ENCODE data around the gene BAG2. TPM values are rescaled to one million over a fixed set of nuclear protein-coding genes. Genes with fewer than 3 reads are reported as not detected.

BAG2 gene
- total RNA-seq, 2 donors from 2014 or later, result 12.3 to 16.4 TPM

DNA sequence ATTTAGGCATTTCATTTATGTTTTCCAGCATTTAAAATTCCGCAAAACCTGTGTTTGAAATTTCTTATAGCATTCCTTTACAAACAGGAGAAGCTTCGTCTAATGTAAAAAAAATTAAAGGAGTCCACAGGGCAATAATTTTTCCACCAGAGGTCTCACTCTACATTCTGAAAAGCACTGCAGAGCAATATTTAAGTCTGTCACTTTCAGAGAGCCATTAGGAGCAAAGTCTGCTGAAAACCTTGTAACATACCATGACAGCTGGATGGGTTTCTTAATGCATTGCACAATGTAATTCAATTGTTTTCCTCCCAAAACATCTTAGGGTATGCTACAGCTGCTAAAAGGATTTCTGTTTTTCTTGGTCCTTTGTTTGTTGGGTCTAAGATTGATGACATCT is 18.0 kb downstream of the BAG2 start:
- no peaks in the 10 kb centered on the region for H3K4me1 ChIP-seq
- TF ChIP-seq, protein P1, sequence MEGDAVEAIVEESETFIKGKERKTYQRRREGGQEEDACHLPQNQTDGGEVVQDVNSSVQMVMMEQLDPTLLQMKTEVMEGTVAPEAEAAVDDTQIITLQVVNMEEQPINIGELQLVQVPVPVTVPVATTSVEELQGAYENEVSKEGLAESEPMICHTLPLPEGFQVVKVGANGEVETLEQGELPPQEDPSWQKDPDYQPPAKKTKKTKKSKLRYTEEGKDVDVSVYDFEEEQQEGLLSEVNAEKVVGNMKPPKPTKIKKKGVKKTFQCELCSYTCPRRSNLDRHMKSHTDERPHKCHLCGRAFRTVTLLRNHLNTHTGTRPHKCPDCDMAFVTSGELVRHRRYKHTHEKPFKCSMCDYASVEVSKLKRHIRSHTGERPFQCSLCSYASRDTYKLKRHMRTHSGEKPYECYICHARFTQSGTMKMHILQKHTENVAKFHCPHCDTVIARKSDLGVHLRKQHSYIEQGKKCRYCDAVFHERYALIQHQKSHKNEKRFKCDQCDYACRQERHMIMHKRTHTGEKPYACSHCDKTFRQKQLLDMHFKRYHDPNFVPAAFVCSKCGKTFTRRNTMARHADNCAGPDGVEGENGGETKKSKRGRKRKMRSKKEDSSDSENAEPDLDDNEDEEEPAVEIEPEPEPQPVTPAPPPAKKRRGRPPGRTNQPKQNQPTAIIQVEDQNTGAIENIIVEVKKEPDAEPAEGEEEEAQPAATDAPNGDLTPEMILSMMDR (IDR thresholded peaks at IDR 0.05), result peak in 1 of 2 donors; percentile 53
- no peaks in the 10 kb centered on the region for H3K9me3 ChIP-seq
- no peaks in the 10 kb centered on the region for H3K27me3 ChIP-seq
- DNase-seq (ENCODE audit: low spot score), result no peak
- H3K4me3 ChIP-seq, result no peak overlapping the region
- no peak overlapping the region for H3K27ac ChIP-seq
- H3K36me3 ChIP-seq, result peaks cover 4% of the 10 kb centered on the region

DNA sequence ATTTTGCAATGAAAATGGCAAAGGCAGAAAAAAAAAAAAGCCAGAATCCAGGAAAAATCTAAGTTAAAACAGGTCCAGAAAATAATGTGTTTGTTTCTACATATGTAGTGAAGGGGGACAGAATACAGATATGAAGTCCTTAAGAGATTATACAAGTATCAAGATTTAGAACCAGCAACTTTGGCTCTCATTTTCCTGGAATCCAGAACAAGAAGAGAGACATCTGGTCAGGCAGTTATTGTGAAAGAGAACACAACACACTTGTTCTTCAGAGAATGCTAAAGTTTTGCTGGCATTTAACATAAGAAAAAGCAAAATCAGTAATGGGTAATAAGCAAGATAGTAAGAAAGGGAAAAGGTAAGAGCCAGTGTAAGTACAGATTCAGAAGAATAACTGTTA is 21.1 kb downstream of the BAG2 start:
- H3K27ac ChIP-seq, result peak overlapping the region in 1 of 2 donors; percentile 3
- H3K4me1 ChIP-seq, result no peaks in the 10 kb centered on the region
- no peak for DNase-seq (ENCODE audit: low spot score)
- H3K4me3 ChIP-seq, result no peak overlapping the region
- H3K27me3 ChIP-seq, result no peaks in the 10 kb centered on the region
- TF ChIP-seq, protein P1 (IDR thresholded peaks at IDR 0.05), result no peak
- peaks cover 4% of the 10 kb centered on the region for H3K36me3 ChIP-seq
- no peaks in the 10 kb centered on the region for H3K9me3 ChIP-seq

DNA sequence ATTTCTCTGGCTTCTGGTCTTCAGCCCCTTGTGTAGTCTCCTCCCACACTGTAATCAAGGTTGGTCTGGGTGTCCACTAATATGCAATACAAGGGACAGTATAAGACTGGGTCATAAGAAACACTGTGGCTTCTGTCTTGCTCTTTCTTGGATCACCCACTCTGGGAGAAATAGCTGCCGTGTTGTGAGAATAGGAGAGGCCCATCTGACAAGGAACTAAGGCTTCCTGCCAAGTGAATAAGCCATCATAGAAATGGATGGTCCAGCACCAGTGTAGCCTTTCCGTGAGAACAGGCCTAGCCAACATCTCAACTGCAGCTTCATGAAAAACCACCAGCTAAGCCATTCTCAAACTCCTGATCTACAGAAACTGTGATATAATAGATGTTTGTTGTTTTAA is 23.3 kb downstream of the BAG2 start:
- Histone ChIP-seq H3K27me3 (no peaks in the 10 kb centered on the region), H3K27ac (no peak overlapping the region), H3K9me3 (no peaks in the 10 kb centered on the region), H3K4me3 (no peak overlapping the region), H3K4me1 (peaks cover 0 to 6% of the 10 kb centered on the region in 2 donors), H3K36me3 (no peaks in the 10 kb centered on the region)
- TF ChIP-seq, protein P1 (IDR thresholded peaks at IDR 0.05), result no peak
- DNase-seq (ENCODE audit: low spot score), result no peak

DNA sequence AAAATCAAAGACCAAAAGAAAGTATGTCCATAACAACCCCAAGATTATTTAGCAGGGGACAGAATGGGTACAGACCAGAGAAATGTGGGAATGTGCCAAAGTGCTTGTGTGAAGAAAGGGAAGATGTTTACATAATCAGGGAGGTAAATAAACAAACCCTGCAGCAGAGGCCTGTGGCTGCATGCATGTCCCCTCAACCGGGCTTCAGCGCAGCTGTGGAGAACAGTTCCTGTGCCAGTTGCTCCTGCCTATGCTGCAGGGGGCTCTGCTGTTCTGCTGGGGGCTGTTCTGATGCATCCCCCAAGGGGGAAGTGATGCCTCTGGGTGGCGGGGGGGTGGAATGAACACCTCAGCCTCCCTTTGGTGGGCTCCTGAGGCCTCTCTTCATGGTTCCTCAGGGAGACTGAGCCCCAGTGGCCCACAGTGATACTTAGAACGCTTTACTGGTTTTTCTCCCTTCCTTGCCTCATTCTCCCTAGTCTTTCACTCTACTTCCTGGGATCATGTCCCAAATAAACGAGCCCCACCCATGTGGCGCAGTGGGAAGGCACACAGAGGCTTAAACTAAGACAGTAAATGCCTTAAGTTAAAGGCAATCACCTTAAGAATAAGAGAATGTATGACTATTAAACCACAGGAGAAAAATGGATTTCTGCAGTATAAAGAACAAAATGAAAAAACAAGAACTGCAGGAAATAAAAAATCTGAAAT is 27.0 kb downstream of the BAG2 start:
- H3K9me3 ChIP-seq, result no peaks in the 10 kb centered on the region
- H3K4me3 ChIP-seq, result no peak overlapping the region
- no peak overlapping the region for H3K27ac ChIP-seq
- TF ChIP-seq, protein P1 (IDR thresholded peaks at IDR 0.05), result no peak
- H3K4me1 ChIP-seq, result peaks cover 0 to 6% of the 10 kb centered on the region in 2 donors
- DNase-seq (ENCODE audit: low spot score), result no peak
- no peaks in the 10 kb centered on the region for H3K36me3 ChIP-seq
- no peaks in the 10 kb centered on the region for H3K27me3 ChIP-seq

DNA sequence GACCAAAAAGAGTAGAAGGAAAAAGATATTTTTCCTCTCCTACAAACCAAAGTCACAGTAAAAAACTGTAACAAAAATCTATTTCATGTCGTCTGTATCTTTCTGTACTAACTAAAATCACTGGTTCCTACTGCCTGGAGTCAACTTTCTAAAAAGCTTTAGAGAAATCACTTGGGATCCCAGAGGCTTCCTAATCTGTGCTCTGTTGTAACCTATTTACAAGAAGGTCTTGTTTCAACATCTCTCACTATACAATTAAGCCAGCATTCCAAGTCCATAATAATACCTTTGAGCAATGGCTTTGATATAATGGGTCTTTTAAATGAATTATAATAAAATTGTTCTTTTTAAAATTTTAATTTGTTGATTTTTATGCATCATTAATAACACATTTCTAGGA is 29.6 kb downstream of the BAG2 start:
- H3K36me3 ChIP-seq, result no peaks in the 10 kb centered on the region
- peaks cover 0 to 6% of the 10 kb centered on the region in 2 donors for H3K4me1 ChIP-seq
- DNase-seq (ENCODE audit: low spot score), result no peak
- no peak overlapping the region for H3K4me3 ChIP-seq
- H3K27me3 ChIP-seq, result no peaks in the 10 kb centered on the region
- H3K27ac ChIP-seq, result no peak overlapping the region
- TF ChIP-seq, protein P1 (IDR thresholded peaks at IDR 0.05), result no peak
- H3K9me3 ChIP-seq, result no peaks in the 10 kb centered on the region

Data from right atrium auricular region (tissue), 2 donors.